Ectodermal cell (in vitro differentiated cells): ENCODE measurements around the gene PHTF1.

ENCODE experiments used
- H3K27ac ChIP-seq: 2 replicates; pipeline ENCODE4 v1.7.0; 2013; ENCODE audit warnings: mild to moderate bottlenecking, low read depth, low read length; ENCODE audit not compliant: insufficient read depth, poor library complexity, severe bottlenecking
- H3K27me3 ChIP-seq: 2 replicates; pipeline ENCODE4 v1.7.0; 2013; ENCODE audit warnings: mild to moderate bottlenecking, low read length; ENCODE audit not compliant: insufficient read depth, control insufficient read depth, poor library complexity, severe bottlenecking
- H3K36me3 ChIP-seq: one replicate; pipeline ENCODE4 v1.7.0; 2013; ENCODE audit warnings: low read length; ENCODE audit not compliant: control insufficient read depth, insufficient read depth
- H3K4me1 ChIP-seq: one replicate; pipeline ENCODE4 v1.7.0; 2013; ENCODE audit warnings: low read length; ENCODE audit not compliant: control insufficient read depth, insufficient read depth
- H3K4me3 ChIP-seq: 2 replicates; pipeline ENCODE4 v1.7.0; 2013; ENCODE audit warnings: low read depth, low read length, control low read depth; ENCODE audit not compliant: insufficient read depth
- H3K9me3 ChIP-seq: 2 replicates; pipeline ENCODE4 v1.7.0; 2013; ENCODE audit warnings: mild to moderate bottlenecking, low read length, moderate library complexity; ENCODE audit not compliant: control insufficient read depth
- WGBS, 2 experiments: methylation state at CpG; one replicate each; pipeline ENCODE4 v1.1.7; 2013; ENCODE audit warnings: missing lambda C conversion rate in 2 of 2; 5-methylcytosine and 5-hydroxymethylcytosine counted together

PHTF1 gene

DNA sequence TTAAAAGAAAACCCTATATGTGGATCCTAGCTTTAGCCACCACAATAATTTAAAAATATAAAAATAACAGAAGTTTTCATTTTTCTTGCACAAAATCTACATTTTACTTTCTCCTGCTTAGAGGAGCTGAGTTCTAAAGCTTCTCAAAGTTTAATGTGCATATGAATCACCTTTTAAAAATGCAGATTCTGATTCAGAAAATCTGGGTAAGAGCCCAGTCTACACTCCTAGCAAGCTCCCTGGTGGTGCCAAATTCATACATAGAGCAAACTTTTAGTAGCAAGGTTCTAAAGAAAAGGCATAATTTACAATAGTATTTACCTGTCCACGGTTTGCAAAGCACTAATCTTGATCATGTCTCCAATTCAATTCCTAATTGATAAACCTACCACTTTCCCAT, 33.7 kb upstream of the PHTF1 start:
- H3K4me1 ChIP-seq: no peaks in the 10 kb centered on the region
- H3K36me3 ChIP-seq: peaks cover 6% of the 10 kb centered on the region
- no peak overlapping the region for H3K4me3 ChIP-seq
- 90 to 97% methylated on average over 1 of the region's 1 CpG for WGBS, 2 experiments
- H3K9me3 ChIP-seq: no peaks in the 10 kb centered on the region
- no peaks in the 10 kb centered on the region for H3K27me3 ChIP-seq
- H3K27ac ChIP-seq: no peak overlapping the region

DNA sequence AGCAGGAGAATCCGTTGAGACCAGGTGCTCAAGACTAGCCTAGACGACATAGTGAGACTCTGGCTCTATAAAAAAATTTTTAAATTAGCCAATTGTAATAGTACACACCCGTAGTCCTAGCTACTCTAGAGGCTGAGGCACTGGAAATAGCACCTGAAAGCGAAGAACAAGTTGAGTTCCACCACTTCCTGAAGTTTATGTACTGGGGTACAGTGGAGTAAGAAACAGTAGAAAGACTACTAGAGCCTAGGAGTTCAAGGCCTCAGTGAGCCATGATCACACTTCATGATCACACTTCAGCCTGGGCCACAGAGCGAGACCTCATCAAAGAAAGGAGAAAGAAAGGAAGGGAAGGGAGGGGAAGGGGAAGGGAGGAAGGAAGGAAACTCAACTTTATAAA, 33.2 kb upstream of the PHTF1 start:
- H3K9me3 ChIP-seq: no peaks in the 10 kb centered on the region
- H3K27me3 ChIP-seq: no peaks in the 10 kb centered on the region
- no peaks in the 10 kb centered on the region for H3K4me1 ChIP-seq
- H3K36me3 ChIP-seq: peaks cover 3% of the 10 kb centered on the region
- H3K27ac ChIP-seq: no peak overlapping the region
- no peak overlapping the region for H3K4me3 ChIP-seq
- 95% methylated on average over 5 of the region's 5 CpGs for WGBS, 2 experiments

DNA sequence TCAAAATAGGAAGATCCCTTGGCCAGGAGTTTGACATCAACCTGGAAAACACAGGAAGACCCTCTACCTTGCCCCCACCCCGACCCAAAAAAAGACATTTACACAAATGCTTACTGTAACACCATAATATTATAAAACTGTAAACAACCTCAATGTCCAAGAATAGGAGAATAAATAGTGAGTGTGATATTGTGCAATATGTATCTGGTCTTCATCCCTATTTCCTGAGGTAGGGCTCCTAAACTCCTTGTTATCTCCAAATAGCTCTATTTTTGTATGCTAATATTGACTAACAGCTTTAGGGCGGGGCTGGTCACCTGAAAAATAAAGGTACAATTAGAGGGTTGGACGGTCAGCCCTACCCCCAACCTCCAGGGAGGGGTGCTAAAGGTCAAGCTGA, 29.5 kb upstream of the PHTF1 start:
- H3K36me3 ChIP-seq: no peaks in the 10 kb centered on the region
- H3K27ac ChIP-seq: no peak overlapping the region
- no peaks in the 10 kb centered on the region for H3K27me3 ChIP-seq
- 87 to 93% methylated on average over 2 to 3 of the region's 3 CpGs for WGBS, 2 experiments
- no peaks in the 10 kb centered on the region for H3K9me3 ChIP-seq
- H3K4me1 ChIP-seq: no peaks in the 10 kb centered on the region
- no peak overlapping the region for H3K4me3 ChIP-seq

DNA sequence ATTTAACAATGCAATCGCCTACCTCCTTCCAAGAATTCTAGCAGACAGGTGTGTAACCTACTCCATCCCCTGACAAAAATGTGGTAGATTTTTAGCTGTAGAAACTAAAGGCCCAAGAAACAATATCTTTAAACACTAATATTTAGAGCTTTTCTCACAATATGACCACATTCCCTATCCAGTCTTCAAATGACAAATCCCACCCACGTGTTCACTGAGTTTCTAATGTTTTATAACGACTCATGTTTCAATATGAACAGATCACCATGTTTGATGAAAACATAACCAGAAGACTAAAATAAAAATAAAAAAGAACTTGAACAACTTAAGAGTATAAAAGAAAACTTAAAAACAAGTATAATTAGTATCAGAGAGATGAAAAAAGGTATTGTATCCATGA, 28.4 kb upstream of the PHTF1 start:
- 96% methylated on average over 3 of the region's 3 CpGs for WGBS, 2 experiments
- no peak overlapping the region for H3K4me3 ChIP-seq
- H3K9me3 ChIP-seq: no peaks in the 10 kb centered on the region
- no peaks in the 10 kb centered on the region for H3K36me3 ChIP-seq
- no peaks in the 10 kb centered on the region for H3K27me3 ChIP-seq
- H3K27ac ChIP-seq: no peak overlapping the region
- H3K4me1 ChIP-seq: no peaks in the 10 kb centered on the region

DNA sequence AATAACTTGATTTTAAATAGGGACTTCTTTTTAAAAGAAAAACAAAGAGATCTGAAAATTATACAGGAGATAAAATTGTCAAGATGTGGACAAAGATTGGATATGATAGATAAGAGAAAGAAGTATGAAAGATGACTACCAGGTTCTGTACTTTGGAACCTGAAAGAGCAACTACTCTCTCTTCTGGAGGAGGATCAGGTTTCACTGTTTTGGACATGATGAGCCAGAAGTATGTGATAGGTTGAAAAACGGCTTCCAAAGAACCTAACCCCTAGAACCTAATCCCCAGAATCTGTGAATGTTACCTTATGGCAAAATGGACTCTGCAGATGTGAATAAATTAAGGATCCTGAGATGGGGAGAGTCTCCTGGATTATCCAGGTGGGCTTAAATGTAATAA, 26.8 kb upstream of the PHTF1 start:
- H3K4me3 ChIP-seq: no peak overlapping the region
- no peaks in the 10 kb centered on the region for H3K36me3 ChIP-seq
- H3K4me1 ChIP-seq: no peaks in the 10 kb centered on the region
- H3K27ac ChIP-seq: no peak overlapping the region
- H3K9me3 ChIP-seq: no peaks in the 10 kb centered on the region
- H3K27me3 ChIP-seq: no peaks in the 10 kb centered on the region
- WGBS, 2 experiments: 67 to 92% methylated on average over 1 of the region's 1 CpG

DNA sequence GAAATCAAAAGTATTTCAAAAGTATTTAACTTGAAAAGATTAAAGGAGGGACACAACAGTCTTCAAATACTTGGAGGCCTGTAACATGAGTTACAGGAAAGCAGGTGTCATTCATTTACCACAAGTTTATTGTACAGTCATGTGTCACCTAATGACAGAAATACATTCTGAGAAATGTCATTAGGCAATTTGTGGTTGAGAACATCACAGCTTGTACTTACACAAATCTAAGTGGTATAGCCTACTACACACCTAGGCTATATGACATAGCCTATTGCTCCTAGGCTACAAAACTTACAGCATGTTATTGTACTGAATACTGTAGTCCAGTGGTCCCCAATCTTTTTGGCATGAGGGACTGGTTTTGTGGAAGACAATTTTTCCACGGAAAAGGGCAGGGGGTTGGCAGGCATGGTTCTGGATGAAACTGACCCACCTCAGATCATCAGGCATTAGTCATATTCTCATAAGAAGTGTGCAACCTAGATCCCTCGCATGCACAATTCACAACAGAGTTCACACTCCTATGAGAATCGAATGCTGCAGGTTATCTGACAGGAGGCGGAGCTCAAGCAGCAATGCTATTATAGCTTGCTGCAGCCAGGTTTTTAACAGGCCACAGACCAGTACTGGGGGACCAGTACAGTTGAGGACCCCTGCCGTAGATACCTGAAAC, 25.0 kb upstream of the PHTF1 start:
- no peak overlapping the region for H3K27ac ChIP-seq
- no peak overlapping the region for H3K4me3 ChIP-seq
- H3K27me3 ChIP-seq: no peaks in the 10 kb centered on the region
- no peaks in the 10 kb centered on the region for H3K36me3 ChIP-seq
- no peaks in the 10 kb centered on the region for H3K4me1 ChIP-seq
- H3K9me3 ChIP-seq: no peaks in the 10 kb centered on the region
- 93 to 95% methylated on average over 5 of the region's 5 CpGs for WGBS, 2 experiments

DNA sequence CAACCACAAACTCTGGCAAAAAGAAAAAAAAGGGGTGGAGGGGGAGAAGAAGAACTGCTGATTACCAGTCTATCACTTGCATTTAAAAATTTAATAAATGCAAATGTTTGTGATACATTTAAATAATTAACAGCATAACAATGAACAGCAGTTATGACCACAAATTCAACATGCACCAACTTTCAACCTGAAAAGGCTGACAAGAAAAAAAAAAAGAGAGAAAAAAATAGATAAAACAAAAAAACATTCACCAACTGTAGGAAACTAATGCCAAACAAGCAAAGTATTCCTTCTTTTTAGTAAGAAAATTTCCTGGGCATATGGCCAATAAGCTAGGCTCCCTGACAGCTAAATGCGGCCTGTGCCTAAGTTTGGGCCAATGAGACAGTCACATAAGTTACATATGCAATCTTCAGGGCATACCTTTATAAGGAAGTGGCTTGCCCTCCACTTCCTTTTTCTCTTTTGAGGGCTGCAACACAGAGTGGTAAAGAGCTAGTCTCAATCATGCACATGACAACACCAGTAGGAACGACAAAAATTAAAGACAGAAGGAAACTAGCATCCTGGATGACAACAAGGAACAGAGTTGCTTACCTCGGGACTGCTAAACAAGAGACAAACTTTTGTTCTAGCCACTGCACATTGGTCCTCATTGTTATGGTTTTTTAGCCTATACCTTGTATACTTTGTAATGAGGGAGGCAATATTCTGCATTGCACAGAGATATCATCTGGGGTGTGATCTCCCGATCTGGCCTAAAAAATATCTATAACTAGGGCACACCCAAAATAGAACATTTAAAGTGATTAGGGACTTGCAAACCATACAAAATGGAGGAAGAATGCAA, 24.2 kb upstream of the PHTF1 start:
- no peaks in the 10 kb centered on the region for H3K27me3 ChIP-seq
- 85 to 86% methylated on average over 3 to 4 of the region's 4 CpGs for WGBS, 2 experiments
- no peaks in the 10 kb centered on the region for H3K4me1 ChIP-seq
- no peak overlapping the region for H3K27ac ChIP-seq
- H3K36me3 ChIP-seq: no peaks in the 10 kb centered on the region
- H3K4me3 ChIP-seq: no peak overlapping the region
- H3K9me3 ChIP-seq: no peaks in the 10 kb centered on the region

DNA sequence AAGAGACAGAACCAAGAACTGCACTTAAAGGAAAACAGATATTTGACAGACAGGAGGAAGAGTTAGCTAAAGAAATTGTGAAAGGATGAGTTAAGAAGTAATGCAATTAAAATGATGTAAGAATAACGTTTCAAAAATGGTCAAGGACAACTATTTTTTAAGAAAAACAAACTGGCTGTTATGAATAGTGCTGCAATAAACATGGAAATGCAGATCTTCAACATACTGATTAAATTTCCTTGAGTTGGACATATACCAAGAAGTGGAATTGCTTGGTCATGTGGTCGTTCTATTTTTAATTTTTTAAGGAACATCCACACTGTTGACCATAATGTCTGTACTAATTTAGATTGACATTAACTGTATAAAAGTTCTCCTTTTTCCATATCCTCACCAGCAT, 23.1 kb upstream of the PHTF1 start:
- Histone ChIP-seq H3K27me3 (no peaks in the 10 kb centered on the region), H3K4me1 (no peaks in the 10 kb centered on the region), H3K36me3 (no peaks in the 10 kb centered on the region), H3K27ac (no peak overlapping the region), H3K9me3 (no peaks in the 10 kb centered on the region), H3K4me3 (no peak overlapping the region)
- WGBS, 2 experiments: 94 to 95% methylated on average over 1 to 2 of the region's 2 CpGs

DNA sequence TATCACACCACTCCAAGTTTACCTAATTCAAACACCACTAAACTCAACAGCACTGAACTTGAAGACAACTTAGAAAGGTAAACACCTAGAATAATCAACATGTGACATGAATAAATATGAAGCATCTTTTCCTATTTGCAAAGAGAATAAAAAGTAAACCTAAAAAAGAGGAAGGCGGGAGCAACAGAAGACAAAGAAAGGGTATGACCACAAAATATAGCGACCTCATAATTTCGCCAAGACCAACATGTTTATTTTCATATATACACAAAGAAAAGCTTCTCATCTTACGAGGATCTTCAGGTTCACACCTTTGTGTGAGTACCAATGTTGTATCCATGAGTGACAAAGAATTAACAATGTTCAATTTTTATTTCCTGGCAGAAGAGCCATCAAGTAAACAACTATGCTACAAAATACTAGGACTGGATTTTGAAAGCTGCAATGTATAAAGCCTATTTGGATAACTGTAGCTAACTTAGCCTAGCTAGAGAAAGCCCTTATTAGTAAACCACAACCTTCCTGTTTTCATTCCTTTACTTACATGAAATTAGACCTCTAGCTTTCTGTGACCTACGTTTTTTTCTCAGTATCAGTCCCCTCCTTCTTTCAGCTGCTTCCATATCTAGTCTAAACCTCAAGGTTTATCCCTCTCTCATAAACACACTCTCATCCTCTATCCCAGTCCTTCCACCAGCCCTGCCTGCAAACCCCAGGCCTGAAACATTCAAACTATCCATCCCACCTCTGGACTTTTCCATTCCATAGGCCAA, 21.3 kb upstream of the PHTF1 start:
- 87 to 93% methylated on average over 5 of the region's 5 CpGs for WGBS, 2 experiments
- Histone ChIP-seq H3K27me3 (no peaks in the 10 kb centered on the region), H3K27ac (no peak overlapping the region), H3K4me1 (no peaks in the 10 kb centered on the region), H3K36me3 (peaks cover 6% of the 10 kb centered on the region), H3K4me3 (no peak overlapping the region), H3K9me3 (no peaks in the 10 kb centered on the region)

DNA sequence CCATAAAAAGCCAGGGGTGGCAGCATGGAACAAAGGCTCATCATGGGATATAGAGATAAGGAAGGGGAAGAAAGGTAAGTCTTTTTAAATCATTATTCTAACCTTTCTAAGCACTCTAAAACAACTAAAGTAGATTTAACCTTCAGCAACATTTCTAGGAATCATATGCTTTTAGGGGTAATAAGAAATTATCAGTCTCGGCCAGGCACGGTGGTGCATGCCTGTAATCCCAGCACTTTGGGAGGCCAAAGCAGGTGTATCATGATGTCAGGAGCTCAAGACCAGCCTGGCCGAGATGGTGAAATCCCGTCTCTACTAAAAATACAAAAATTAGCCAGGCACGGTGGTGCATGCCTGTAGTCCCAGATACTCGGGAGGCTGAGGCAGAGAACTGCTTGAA, 20.3 kb upstream of the PHTF1 start:
- H3K27ac ChIP-seq: no peak overlapping the region
- H3K4me3 ChIP-seq: no peak overlapping the region
- no peaks in the 10 kb centered on the region for H3K4me1 ChIP-seq
- H3K27me3 ChIP-seq: no peaks in the 10 kb centered on the region
- 90 to 94% methylated on average over 6 of the region's 6 CpGs for WGBS, 2 experiments
- peaks cover 6% of the 10 kb centered on the region for H3K36me3 ChIP-seq
- no peaks in the 10 kb centered on the region for H3K9me3 ChIP-seq
